Measurements from ENCODE around the gene PLET1.
A peak's percentile ranks its signal among the peaks of the same experiment; 100 is the strongest.

The PLET1 gene

GRCh38 chr11:112228706-112229105, 32.0 kb downstream of the PLET1 start:
- no peak for TF ChIP-seq TAF1 (IDR thresholded peaks at IDR 0.05; ENCODE audit: borderline replicate concordance, insufficient read depth, low read length)
- TF ChIP-seq FOXP2 (optimal IDR thresholded peaks at IDR 0.05; ENCODE audit: borderline replicate concordance, extremely low read depth, extremely low read length, insufficient read depth), result no peak
- no peak for TF ChIP-seq POLR2AphosphoS5 (IDR thresholded peaks at IDR 0.05; ENCODE audit: low read depth, low read length)

GRCh38 chr11:112227471-112227870, 33.2 kb downstream of the PLET1 start:
- no peak for TF ChIP-seq FOXP2 (optimal IDR thresholded peaks at IDR 0.05; ENCODE audit: borderline replicate concordance, extremely low read depth, extremely low read length, insufficient read depth)
- TF ChIP-seq SIN3A (IDR thresholded peaks at IDR 0.05; ENCODE audit: borderline replicate concordance, insufficient read depth, low read length), result no peak

- TF ChIP-seq SIN3A (IDR thresholded peaks at IDR 0.05; ENCODE audit: borderline replicate concordance, insufficient read depth, low read length) (no peak), POLR2AphosphoS5 (IDR thresholded peaks at IDR 0.05; ENCODE audit: low read depth, low read length) (no peak), REST (IDR thresholded peaks at IDR 0.05; ENCODE audit: insufficient read depth in 1 of 2, low read depth in 2 of 2, low read length in 2 of 2) (no peak), TAF1 (IDR thresholded peaks at IDR 0.05; ENCODE audit: borderline replicate concordance, insufficient read depth, low read length) (no peak), FOXP2 (optimal IDR thresholded peaks at IDR 0.05; ENCODE audit: borderline replicate concordance, extremely low read depth, extremely low read length, insufficient read depth) (no peak)
These were observed 33.7 kb downstream of the PLET1 start for GRCh38 chr11:112226831-112227401.

- 0 out of 2 replicates have a peak, but pooled peaks have one; percentile 15 for TF ChIP-seq SIN3A (IDR thresholded peaks at IDR 0.05; ENCODE audit: borderline replicate concordance, insufficient read depth, low read length)
- peak; percentile 95 for TF ChIP-seq POLR2AphosphoS5 (IDR thresholded peaks at IDR 0.05; ENCODE audit: low read depth, low read length)
- peak; percentile 92 for TF ChIP-seq FOXP2 (optimal IDR thresholded peaks at IDR 0.05; ENCODE audit: borderline replicate concordance, extremely low read depth, extremely low read length, insufficient read depth)
- 0 out of 4 replicates have a peak, but pooled peaks have one; percentile 13 to 69 for TF ChIP-seq REST (IDR thresholded peaks at IDR 0.05; ENCODE audit: insufficient read depth in 1 of 2, low read depth in 2 of 2, low read length in 2 of 2)
- peak; percentile 61; the same call in 1 of the 2 replicates for TF ChIP-seq TAF1 (IDR thresholded peaks at IDR 0.05; ENCODE audit: borderline replicate concordance, insufficient read depth, low read length)
These were observed 34.4 kb downstream of the PLET1 start, which contains the start of gene PTS for GRCh38 chr11:112226062-112226830. PTS (plus strand) TSS chr11:112226428; CDS start chr11:112226444, 16 bp downstream.

- TF ChIP-seq SIN3A (IDR thresholded peaks at IDR 0.05; ENCODE audit: borderline replicate concordance, insufficient read depth, low read length) (no peak), REST (IDR thresholded peaks at IDR 0.05; ENCODE audit: insufficient read depth in 1 of 2, low read depth in 2 of 2, low read length in 2 of 2) (no peak), FOXP2 (optimal IDR thresholded peaks at IDR 0.05; ENCODE audit: borderline replicate concordance, extremely low read depth, extremely low read length, insufficient read depth) (no peak), TAF1 (IDR thresholded peaks at IDR 0.05; ENCODE audit: borderline replicate concordance, insufficient read depth, low read length) (no peak), POLR2AphosphoS5 (IDR thresholded peaks at IDR 0.05; ENCODE audit: low read depth, low read length) (no peak)
These were observed 35.0 kb downstream of the PLET1 start for GRCh38 chr11:112225753-112226061.

All from PFSK-1 (cell line).